ENCODE measurements around the gene NLGN2.

The NLGN2 gene

GRCh38 chr17:7468290-7468689 lies 60.6 kb downstream of the NLGN2 start:
- Histone ChIP-seq H3K27ac (ENCODE audit: low read depth, low read length, severe bottlenecking) (no peak overlapping the region), H3K4me3 (ENCODE audit: extremely low read depth, insufficient read depth, low read length, poor library complexity, severe bottlenecking) (no peak overlapping the region), H3K9me3 (ENCODE audit: control insufficient read depth, low read length) (no peaks in the 10 kb centered on the region), H3K36me3 (ENCODE audit: control insufficient read depth, insufficient read depth, low read length) (peaks cover 41% of the 10 kb centered on the region), H3K4me1 (ENCODE audit: control insufficient read depth, insufficient read depth, low read length, poor library complexity, severe bottlenecking) (no peaks in the 10 kb centered on the region)
- 97 to 100% methylated on average over 9 of the region's 11 CpGs for WGBS, 2 experiments (ENCODE audit: insufficient coverage in 2 of 2)

DNA sequence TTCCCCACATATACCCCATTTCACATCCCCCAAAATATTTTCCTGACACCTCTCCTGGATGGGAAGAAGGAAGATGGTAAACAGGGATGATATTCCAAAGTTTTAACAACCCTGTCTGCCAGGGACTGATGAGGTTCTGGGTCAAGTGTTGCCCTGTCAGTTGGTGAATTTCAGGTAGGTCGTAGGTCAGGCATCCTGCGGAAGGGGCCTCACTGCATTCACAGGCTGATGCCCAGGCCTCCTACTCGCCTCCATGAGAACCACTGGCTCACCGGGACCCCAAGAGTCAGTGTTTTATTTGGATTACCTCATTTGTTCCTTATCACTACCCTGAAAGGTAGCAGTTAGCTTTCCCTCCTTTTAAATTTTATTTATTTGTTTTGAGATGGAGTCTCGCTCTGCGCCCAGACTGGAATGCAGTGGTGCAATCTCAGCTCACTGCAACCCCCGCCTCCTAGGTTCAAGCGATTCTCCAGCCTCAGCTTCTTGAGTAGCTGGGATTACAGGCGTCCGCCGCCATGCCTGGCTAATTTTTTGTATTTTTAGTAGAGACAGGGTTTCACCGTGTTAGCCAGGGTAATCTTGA lies 61.3 kb downstream of the NLGN2 start:
- Histone ChIP-seq H3K36me3 (ENCODE audit: control insufficient read depth, insufficient read depth, low read length) (peaks cover 34% of the 10 kb centered on the region), H3K4me1 (ENCODE audit: control insufficient read depth, insufficient read depth, low read length, poor library complexity, severe bottlenecking) (no peaks in the 10 kb centered on the region), H3K4me3 (ENCODE audit: extremely low read depth, insufficient read depth, low read length, poor library complexity, severe bottlenecking) (no peak overlapping the region), H3K27ac (ENCODE audit: low read depth, low read length, severe bottlenecking) (no peak overlapping the region), H3K9me3 (ENCODE audit: control insufficient read depth, low read length) (no peaks in the 10 kb centered on the region)
- WGBS, 2 experiments (ENCODE audit: insufficient coverage in 2 of 2): 95 to 97% methylated on average over 8 to 9 of the region's 12 CpGs
